ENCODE measurements around the gene ANO1.

The ANO1 gene

DNA sequence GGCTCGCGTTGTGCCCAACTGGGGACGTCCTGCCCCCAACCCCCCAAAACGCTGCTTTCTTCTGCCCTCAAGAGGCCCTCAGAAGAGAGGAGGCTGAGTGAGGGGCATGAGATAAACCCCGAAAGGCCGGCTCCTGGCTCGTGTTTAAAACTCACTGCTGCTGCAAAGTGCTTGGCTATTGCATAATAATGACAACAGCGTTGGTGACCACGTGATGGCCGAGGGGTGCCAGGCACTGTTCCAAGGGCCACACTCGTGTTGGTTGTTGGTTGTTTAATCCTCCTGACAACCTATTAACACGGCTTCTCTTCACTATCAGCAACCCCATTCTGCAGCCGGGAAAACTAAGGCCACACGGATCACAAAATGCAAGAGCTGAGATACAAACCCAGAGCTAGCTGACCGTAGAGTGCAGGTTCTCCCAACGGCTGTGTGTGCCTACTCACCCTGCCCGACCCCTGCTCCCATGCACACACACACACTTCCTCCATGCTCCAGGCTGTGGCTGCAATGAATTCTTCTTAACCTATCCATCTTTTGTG is 51.0 kb downstream of the ANO1 start:
- Histone ChIP-seq H3K4me3 (ENCODE audit: extremely low read depth, insufficient read depth, low read length, poor library complexity, severe bottlenecking) (no peak overlapping the region), H3K9me3 (ENCODE audit: control insufficient read depth, low read length) (no peaks in the 10 kb centered on the region), H3K4me1 (ENCODE audit: control insufficient read depth, insufficient read depth, low read length, poor library complexity, severe bottlenecking) (peaks cover 22% of the 10 kb centered on the region), H3K36me3 (ENCODE audit: control insufficient read depth, insufficient read depth, low read length) (no peaks in the 10 kb centered on the region), H3K27ac (ENCODE audit: low read depth, low read length, severe bottlenecking) (no peak overlapping the region)
- WGBS, 2 experiments (ENCODE audit: insufficient coverage in 2 of 2) = 61 to 70% methylated on average over 14 to 17 of the region's 17 CpGs

DNA sequence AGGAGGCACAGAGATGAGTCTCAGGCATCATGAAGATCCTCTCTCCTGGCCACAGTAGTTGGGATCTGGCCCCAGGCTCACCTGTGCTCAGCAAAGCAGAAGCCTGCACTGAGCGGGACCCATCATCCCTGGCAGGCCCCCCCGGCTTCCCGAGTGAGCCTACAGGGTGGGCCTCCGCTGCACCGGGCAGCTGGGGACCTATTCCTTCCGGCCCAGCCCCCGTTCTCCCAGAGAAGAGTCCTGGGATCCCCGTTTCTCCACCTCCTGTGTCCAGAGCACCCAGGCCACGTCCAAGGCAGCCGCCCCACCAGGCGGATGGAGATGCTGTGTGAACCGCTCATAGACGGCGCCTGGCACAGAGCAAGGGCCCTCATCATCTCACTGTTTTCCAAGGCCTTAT is 52.5 kb downstream of the ANO1 start:
- no peaks in the 10 kb centered on the region for H3K36me3 ChIP-seq (ENCODE audit: control insufficient read depth, insufficient read depth, low read length)
- WGBS, 2 experiments (ENCODE audit: insufficient coverage in 2 of 2) = 95 to 96% methylated on average over 12 to 14 of the region's 14 CpGs

DNA sequence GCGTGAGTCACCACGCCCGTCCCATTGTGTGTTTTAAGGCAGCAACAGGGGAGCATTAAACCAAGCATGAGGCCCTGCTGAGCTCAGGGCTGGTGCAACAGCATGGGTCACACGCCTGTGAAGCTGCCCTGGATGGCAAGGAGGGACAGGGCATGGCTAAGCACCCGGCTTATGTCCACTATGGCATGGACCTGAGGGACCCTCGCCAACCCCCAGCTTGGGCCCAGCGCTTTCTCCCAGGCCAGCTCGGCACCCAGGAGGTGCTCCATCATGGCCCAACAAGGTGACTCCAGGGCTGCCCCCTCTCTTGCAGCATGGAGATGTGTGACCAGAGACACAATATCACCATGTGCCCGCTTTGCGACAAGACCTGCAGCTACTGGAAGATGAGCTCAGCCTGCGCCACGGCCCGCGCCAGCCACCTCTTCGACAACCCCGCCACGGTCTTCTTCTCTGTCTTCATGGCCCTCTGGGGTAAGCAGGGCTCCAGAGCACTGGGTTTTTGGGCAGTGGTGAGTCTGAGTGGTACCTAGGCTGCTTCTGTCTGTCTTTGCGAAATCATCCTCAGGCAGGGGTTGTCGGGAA is 53.6 kb downstream of the ANO1 start:
- Histone ChIP-seq H3K36me3 (ENCODE audit: control insufficient read depth, insufficient read depth, low read length) (no peaks in the 10 kb centered on the region), H3K9me3 (ENCODE audit: control insufficient read depth, low read length) (no peaks in the 10 kb centered on the region), H3K27ac (ENCODE audit: low read depth, low read length, severe bottlenecking) (no peak overlapping the region), H3K4me1 (ENCODE audit: control insufficient read depth, insufficient read depth, low read length, poor library complexity, severe bottlenecking) (peaks cover 22% of the 10 kb centered on the region), H3K4me3 (ENCODE audit: extremely low read depth, insufficient read depth, low read length, poor library complexity, severe bottlenecking) (no peak overlapping the region)
- 86 to 93% methylated on average over 15 to 19 of the region's 19 CpGs for WGBS, 2 experiments (ENCODE audit: insufficient coverage in 2 of 2)

More for the DNA sequence above, 52.5 kb downstream of the ANO1 start:
- Histone ChIP-seq H3K4me1 (ENCODE audit: control insufficient read depth, insufficient read depth, low read length, poor library complexity, severe bottlenecking) (peaks cover 22% of the 10 kb centered on the region), H3K4me3 (ENCODE audit: extremely low read depth, insufficient read depth, low read length, poor library complexity, severe bottlenecking) (no peak overlapping the region), H3K27ac (ENCODE audit: low read depth, low read length, severe bottlenecking) (no peak overlapping the region), H3K9me3 (ENCODE audit: control insufficient read depth, low read length) (no peaks in the 10 kb centered on the region)

DNA sequence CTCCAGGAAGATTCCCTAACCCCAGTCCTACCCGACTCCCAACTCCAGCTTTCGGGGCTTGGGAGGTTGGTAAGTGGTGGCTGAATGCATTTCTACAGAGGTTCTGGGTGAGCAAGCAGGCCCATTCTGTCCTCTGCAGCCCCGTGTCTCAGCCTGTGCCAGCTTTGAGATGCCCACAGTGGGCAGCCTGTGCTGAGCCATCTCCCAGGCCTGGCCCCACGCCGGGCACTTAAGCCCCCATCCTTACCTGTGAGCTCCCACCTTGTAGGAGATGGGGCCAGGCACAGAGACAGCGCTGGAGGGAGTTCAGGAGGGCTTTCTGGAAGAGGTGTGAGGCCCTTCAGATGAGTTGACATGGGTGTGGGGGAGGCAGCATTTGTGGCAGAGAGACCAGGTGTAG is 54.5 kb downstream of the ANO1 start:
- Histone ChIP-seq H3K4me1 (ENCODE audit: control insufficient read depth, insufficient read depth, low read length, poor library complexity, severe bottlenecking) (peaks cover 18% of the 10 kb centered on the region), H3K27ac (ENCODE audit: low read depth, low read length, severe bottlenecking) (no peak overlapping the region)
- WGBS, 2 experiments (ENCODE audit: insufficient coverage in 2 of 2) = 79 to 100% methylated on average over 2 to 3 of the region's 6 CpGs

DNA sequence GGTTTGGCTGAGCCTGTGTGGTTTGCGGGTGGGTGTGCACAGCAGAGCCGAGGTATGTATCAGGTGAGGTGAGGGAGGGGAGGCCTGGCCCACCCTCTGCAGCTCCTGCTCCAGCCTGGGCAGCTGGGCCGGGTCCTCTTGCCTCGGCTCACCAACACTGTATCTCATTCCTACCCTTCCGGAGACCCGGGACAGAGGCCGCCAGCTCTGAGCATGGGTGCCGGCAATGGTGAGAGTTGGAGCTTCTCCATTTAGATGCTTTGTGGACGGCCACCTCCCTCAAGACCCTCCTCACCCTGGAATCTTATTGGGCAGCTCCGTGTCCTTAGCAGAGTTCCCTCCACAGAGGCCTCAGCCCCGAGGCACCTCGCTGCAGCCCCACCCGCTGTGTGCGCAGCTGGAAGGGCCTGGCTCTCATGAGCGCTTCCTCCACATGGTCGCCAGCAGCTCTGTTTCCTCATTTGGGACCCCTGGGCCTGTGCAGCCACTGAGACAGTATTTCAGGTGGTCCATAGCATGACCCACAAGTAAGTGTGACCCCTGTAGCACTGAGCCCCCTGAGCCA is 55.7 kb downstream of the ANO1 start:
- peaks cover 6% of the 10 kb centered on the region for H3K4me1 ChIP-seq (ENCODE audit: control insufficient read depth, insufficient read depth, low read length, poor library complexity, severe bottlenecking)
- no peaks in the 10 kb centered on the region for H3K36me3 ChIP-seq (ENCODE audit: control insufficient read depth, insufficient read depth, low read length)
- H3K4me3 ChIP-seq (ENCODE audit: extremely low read depth, insufficient read depth, low read length, poor library complexity, severe bottlenecking) = no peak overlapping the region
- no peaks in the 10 kb centered on the region for H3K9me3 ChIP-seq (ENCODE audit: control insufficient read depth, low read length)
- WGBS, 2 experiments (ENCODE audit: insufficient coverage in 2 of 2) = 85 to 87% methylated on average over 13 to 15 of the region's 16 CpGs
- no peak overlapping the region for H3K27ac ChIP-seq (ENCODE audit: low read depth, low read length, severe bottlenecking)

More for the DNA sequence above, 54.5 kb downstream of the ANO1 start:
- Histone ChIP-seq H3K4me3 (ENCODE audit: extremely low read depth, insufficient read depth, low read length, poor library complexity, severe bottlenecking) (no peak overlapping the region), H3K36me3 (ENCODE audit: control insufficient read depth, insufficient read depth, low read length) (no peaks in the 10 kb centered on the region), H3K9me3 (ENCODE audit: control insufficient read depth, low read length) (no peaks in the 10 kb centered on the region)

DNA sequence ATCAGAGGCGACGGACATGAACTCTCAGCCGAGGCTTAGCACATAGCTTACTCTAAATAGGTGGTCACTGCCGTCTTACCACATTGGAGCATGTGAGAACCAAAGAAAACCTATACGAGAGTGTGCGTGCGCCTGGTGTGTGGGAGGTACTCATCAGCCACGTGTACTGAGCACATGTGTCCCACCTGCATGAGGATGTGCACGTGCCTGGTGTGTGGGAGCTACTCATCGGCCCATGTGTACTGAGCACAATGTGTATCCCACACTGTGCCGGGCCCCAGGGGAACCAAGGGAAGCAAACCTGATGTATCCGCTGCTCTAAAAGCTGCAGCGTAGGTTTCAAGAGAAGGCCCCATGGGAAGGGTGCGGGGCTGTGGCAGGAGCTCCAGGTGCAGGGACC is 56.4 kb downstream of the ANO1 start:
- Histone ChIP-seq H3K4me1 (ENCODE audit: control insufficient read depth, insufficient read depth, low read length, poor library complexity, severe bottlenecking) (no peaks in the 10 kb centered on the region), H3K36me3 (ENCODE audit: control insufficient read depth, insufficient read depth, low read length) (no peaks in the 10 kb centered on the region), H3K4me3 (ENCODE audit: extremely low read depth, insufficient read depth, low read length, poor library complexity, severe bottlenecking) (no peak overlapping the region), H3K9me3 (ENCODE audit: control insufficient read depth, low read length) (no peaks in the 10 kb centered on the region), H3K27ac (ENCODE audit: low read depth, low read length, severe bottlenecking) (no peak overlapping the region)
- WGBS, 2 experiments (ENCODE audit: insufficient coverage in 2 of 2) = 91 to 96% methylated on average over 14 of the region's 14 CpGs

DNA sequence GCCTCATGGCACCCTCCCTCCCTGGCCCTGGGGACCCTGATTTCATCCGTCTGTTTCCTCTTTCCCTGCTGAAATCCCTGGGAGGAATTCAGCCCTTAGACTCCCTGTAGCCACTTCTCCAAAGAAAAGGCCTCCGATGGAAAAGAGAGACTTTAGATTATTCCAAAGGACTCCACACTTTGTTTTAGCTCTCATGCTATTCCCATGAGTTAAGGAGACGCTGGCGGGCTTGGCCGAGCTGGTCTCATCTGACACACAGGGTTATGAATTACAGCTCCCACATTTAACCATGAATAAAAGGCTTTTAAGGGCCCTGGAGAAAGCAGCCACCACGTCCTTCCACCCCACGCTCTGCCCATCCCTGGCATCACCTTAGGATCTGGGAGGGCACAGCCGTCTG is 57.0 kb downstream of the ANO1 start:
- H3K4me1 ChIP-seq (ENCODE audit: control insufficient read depth, insufficient read depth, low read length, poor library complexity, severe bottlenecking) = no peaks in the 10 kb centered on the region
- H3K27ac ChIP-seq (ENCODE audit: low read depth, low read length, severe bottlenecking) = no peak overlapping the region
- WGBS, 2 experiments (ENCODE audit: insufficient coverage in 2 of 2) = 83 to 93% methylated on average over 6 to 8 of the region's 8 CpGs
- H3K4me3 ChIP-seq (ENCODE audit: extremely low read depth, insufficient read depth, low read length, poor library complexity, severe bottlenecking) = no peak overlapping the region
- H3K9me3 ChIP-seq (ENCODE audit: control insufficient read depth, low read length) = no peaks in the 10 kb centered on the region
- H3K36me3 ChIP-seq (ENCODE audit: control insufficient read depth, insufficient read depth, low read length) = no peaks in the 10 kb centered on the region

DNA sequence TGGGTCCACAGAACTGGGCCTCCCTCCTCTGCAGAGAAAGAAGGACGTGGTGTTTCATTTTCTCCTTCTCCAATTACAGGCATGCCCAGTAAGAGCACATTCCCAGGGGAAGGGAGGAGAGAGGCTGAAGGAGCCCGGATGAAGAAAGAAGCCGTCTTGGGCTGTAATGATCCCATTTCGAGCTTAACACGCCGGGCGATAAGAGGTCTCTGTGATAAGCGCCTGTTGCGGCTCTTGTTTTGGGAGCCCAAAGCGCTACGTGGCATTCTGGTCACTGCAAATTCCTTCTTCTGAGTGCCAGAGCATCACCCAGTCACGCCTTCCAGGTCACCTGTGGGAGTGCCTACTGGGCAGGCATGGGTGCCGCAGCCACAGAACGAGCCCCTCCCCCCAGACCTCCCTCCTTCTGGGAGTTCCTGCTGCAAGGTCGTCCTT is 57.5 kb downstream of the ANO1 start:
- no peak overlapping the region for H3K27ac ChIP-seq (ENCODE audit: low read depth, low read length, severe bottlenecking)

DNA sequence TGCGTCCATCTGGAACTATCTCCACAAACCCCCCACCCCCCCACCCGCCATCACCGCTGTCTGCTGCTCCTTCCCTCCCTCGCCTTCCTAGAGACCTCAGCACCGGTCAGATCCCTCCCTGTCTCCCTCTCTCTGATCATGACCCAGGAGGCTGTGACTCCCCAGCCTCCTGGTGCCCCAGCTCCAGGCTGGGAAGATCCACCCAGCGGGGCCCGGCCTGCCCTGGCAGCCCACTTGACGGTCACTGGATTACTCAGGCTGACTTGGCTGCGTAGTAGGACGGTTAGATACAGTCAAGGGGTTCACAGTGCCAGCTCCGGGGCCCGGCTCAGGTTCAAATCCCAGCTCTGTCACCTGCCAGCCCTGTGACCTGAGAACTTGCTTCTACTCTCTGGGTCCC is 59.3 kb downstream of the ANO1 start:
- H3K9me3 ChIP-seq (ENCODE audit: control insufficient read depth, low read length) = no peaks in the 10 kb centered on the region
- whole genome bisulfite sequencing, 2 experiments (ENCODE audit: insufficient coverage in 2 of 2) = 88 to 97% methylated on average over 8 to 9 of the region's 12 CpGs
- peaks cover 12% of the 10 kb centered on the region for H3K4me1 ChIP-seq (ENCODE audit: control insufficient read depth, insufficient read depth, low read length, poor library complexity, severe bottlenecking)

More for the DNA sequence above, 57.5 kb downstream of the ANO1 start:
- no peaks in the 10 kb centered on the region for H3K9me3 ChIP-seq (ENCODE audit: control insufficient read depth, low read length)
- 78 to 84% methylated on average over 12 to 14 of the region's 15 CpGs for WGBS, 2 experiments (ENCODE audit: insufficient coverage in 2 of 2)
- H3K4me1 ChIP-seq (ENCODE audit: control insufficient read depth, insufficient read depth, low read length, poor library complexity, severe bottlenecking) = no peaks in the 10 kb centered on the region
- no peak overlapping the region for H3K4me3 ChIP-seq (ENCODE audit: extremely low read depth, insufficient read depth, low read length, poor library complexity, severe bottlenecking)
- H3K36me3 ChIP-seq (ENCODE audit: control insufficient read depth, insufficient read depth, low read length) = no peaks in the 10 kb centered on the region

DNA sequence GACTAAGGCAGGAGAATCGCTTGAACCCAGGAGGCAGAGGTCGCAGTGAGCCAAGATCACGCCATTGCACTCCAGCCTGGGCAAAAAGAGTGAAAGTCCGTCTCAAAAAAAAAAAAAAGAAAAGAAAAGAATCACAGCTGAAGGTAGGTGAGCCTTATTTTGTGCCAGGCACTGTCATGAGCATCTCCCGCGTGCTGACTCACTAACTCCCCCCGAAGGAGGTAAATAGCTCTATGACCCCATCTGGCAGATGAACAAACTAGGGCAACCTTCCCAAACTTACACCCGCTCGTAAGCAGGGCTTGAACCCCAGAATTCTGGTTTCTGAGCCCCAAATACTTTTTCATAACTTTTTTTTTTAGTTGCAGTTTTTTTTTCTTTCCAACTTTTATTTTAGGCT is 60.3 kb downstream of the ANO1 start:
- Histone ChIP-seq H3K36me3 (ENCODE audit: control insufficient read depth, insufficient read depth, low read length) (no peaks in the 10 kb centered on the region), H3K27ac (ENCODE audit: low read depth, low read length, severe bottlenecking) (no peak overlapping the region), H3K9me3 (ENCODE audit: control insufficient read depth, low read length) (no peaks in the 10 kb centered on the region), H3K4me3 (ENCODE audit: extremely low read depth, insufficient read depth, low read length, poor library complexity, severe bottlenecking) (no peak overlapping the region), H3K4me1 (ENCODE audit: control insufficient read depth, insufficient read depth, low read length, poor library complexity, severe bottlenecking) (peaks cover 12% of the 10 kb centered on the region)
- 85 to 88% methylated on average over 7 to 8 of the region's 9 CpGs for WGBS, 2 experiments (ENCODE audit: insufficient coverage in 2 of 2)

More for the DNA sequence above, 59.3 kb downstream of the ANO1 start:
- Histone ChIP-seq H3K36me3 (ENCODE audit: control insufficient read depth, insufficient read depth, low read length) (no peaks in the 10 kb centered on the region), H3K4me3 (ENCODE audit: extremely low read depth, insufficient read depth, low read length, poor library complexity, severe bottlenecking) (no peak overlapping the region), H3K27ac (ENCODE audit: low read depth, low read length, severe bottlenecking) (no peak overlapping the region)

DNA sequence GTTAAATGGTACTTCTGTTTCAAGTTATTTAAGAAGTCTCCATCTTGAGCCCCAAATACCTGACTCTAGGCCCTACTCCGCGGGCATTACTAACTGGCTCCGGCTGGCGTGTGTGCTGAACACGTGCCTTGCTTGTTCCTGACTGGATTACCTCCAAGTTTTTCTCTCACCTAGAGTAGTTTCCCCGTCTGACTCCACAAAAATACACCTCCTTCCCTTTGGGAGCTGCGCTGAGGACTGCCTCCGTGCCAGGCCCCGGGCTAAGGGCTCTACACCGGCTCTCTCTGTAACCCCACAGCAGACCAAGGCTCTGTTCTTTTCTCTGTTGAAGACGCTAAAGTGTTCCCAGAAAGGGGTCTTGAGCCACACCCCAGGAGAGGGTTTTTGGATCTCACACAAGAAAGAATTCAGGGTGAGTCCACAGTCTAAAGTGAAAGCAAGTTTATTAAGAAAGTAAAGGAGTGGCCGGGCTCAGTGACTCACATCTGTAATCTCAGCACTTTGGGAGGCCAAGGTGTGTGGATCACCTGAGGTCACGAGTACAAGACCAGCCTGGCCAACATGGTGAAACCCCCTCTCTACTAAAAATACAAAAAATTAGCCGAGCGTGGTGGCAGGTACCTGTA is 61.8 kb downstream of the ANO1 start:
- WGBS, 2 experiments (ENCODE audit: insufficient coverage in 2 of 2) = 92 to 96% methylated on average over 12 of the region's 15 CpGs
- H3K27ac ChIP-seq (ENCODE audit: low read depth, low read length, severe bottlenecking) = no peak overlapping the region
- no peak overlapping the region for H3K4me3 ChIP-seq (ENCODE audit: extremely low read depth, insufficient read depth, low read length, poor library complexity, severe bottlenecking)
- H3K9me3 ChIP-seq (ENCODE audit: control insufficient read depth, low read length) = no peaks in the 10 kb centered on the region
- H3K4me1 ChIP-seq (ENCODE audit: control insufficient read depth, insufficient read depth, low read length, poor library complexity, severe bottlenecking) = peaks cover 12% of the 10 kb centered on the region
- H3K36me3 ChIP-seq (ENCODE audit: control insufficient read depth, insufficient read depth, low read length) = no peaks in the 10 kb centered on the region
